OCI-LY3 (cell line): ENCODE measurements around the gene TTLL11.

ENCODE experiments used
- H2AFZ ChIP-seq: fragments of 200-600, 300-600 bp; shearing (Covaris generic); 2 replicates; pipeline ENCODE4 v1.6.0; 2014; ENCODE audit warnings: antibody characterized with exemption, low read depth, low read length
- H3K27ac ChIP-seq: fragments of 200-600, 300-600 bp; sonication (generic); 2 replicates; pipeline ENCODE4 v1.5.1; 2014; ENCODE audit warnings: mild to moderate bottlenecking, low read length, moderate library complexity, mixed read lengths
- H3K27me3 ChIP-seq: fragments of 200-600, 300-600 bp; sonication (generic); 2 replicates; pipeline ENCODE4 v1.6.1; 2014; ENCODE audit warnings: low read depth, low read length, mixed read lengths
- H3K36me3 ChIP-seq: fragments of 200-600, 300-600 bp; sonication (generic); replicated peaks from 2 replicates; pipeline ENCODE3; 2014; ENCODE audit warnings: low read depth, low read length, mixed read lengths
- H3K4me1 ChIP-seq: fragments of 300-600, 200-600 bp; sonication (generic); 2 replicates; pipeline ENCODE4 v1.6.1; 2014; ENCODE audit warnings: low read length, mixed read lengths
- H3K4me2 ChIP-seq: fragments of 200-600, 300-600 bp; sonication (generic); 2 replicates; pipeline ENCODE4 v1.6.1; 2014; ENCODE audit warnings: low read length, mixed read lengths
- H3K4me3 ChIP-seq: fragments of 300-600, 200-600 bp; sonication (generic); 2 replicates; pipeline ENCODE4 v1.5.1; 2014; ENCODE audit warnings: antibody characterized with exemption, mild to moderate bottlenecking, low read length, moderate library complexity
- H3K79me2 ChIP-seq: fragments of 300-600, 200-600 bp; shearing (Covaris generic); 2 replicates; pipeline ENCODE4 v1.6.1; 2014; ENCODE audit warnings: mild to moderate bottlenecking, low read length, mixed read lengths
- H3K9ac ChIP-seq: fragments of 300-600, 200-600 bp; shearing (Covaris generic); 2 replicates; pipeline ENCODE4 v1.6.0; 2014; ENCODE audit warnings: mild to moderate bottlenecking, low read length, moderate library complexity
- H3K9me3 ChIP-seq: fragments of 200-600, 300-600 bp; shearing (Covaris generic); 2 replicates; pipeline ENCODE4 v1.6.1; 2014; ENCODE audit warnings: low read length, mixed read lengths; ENCODE audit not compliant: insufficient read depth
- H4K20me1 ChIP-seq: fragments of 200-600, 300-600 bp; sonication (generic); 2 replicates; pipeline ENCODE4 v1.6.1; 2016; ENCODE audit warnings: low read length, mixed read lengths; ENCODE audit not compliant: insufficient read depth
- CTCF ChIP-seq: fragments of 200-600, 300-600 bp; sonication (generic); IDR thresholded peaks from 2 replicates; pipeline ENCODE4 v1.5.1; 2014; ENCODE audit warnings: antibody characterized with exemption, low read length, low read depth
- EZH2phosphoT487 ChIP-seq: fragments of 200-600 bp; shearing (Covaris generic); IDR thresholded peaks from 2 replicates; pipeline ENCODE4 v1.6.1; 2018; ENCODE audit warnings: antibody characterized with exemption, mixed run types, low read depth

The TTLL11 gene

GRCh38 chr9:121906074-121906870 is 186.8 kb downstream of the TTLL11 start:
- Histone ChIP-seq H3K9me3 (no peaks in the 10 kb centered on the region), H3K27me3 (no peaks in the 10 kb centered on the region), H3K9ac (no peak overlapping the region), H3K4me3 (no peak overlapping the region), H3K4me2 (no peak overlapping the region), H3K36me3 (no peaks in the 10 kb centered on the region), H3K27ac (no peak overlapping the region), H3K79me2 (no peaks in the 10 kb centered on the region), H2AFZ (no peak overlapping the region), H3K4me1 (no peaks in the 10 kb centered on the region), H4K20me1 (no peaks in the 10 kb centered on the region)
- no peak for TF ChIP-seq CTCF
- TF ChIP-seq EZH2phosphoT487 = no peak

GRCh38 chr9:121902461-121903135 is 190.5 kb downstream of the TTLL11 start:
- H3K79me2 ChIP-seq = no peaks in the 10 kb centered on the region
- no peak overlapping the region for H3K4me2 ChIP-seq
- no peak overlapping the region for H3K4me3 ChIP-seq
- TF ChIP-seq EZH2phosphoT487 (no peak), CTCF (no peak)
- H3K27ac ChIP-seq = no peak overlapping the region
- H3K9ac ChIP-seq = no peak overlapping the region
- no peaks in the 10 kb centered on the region for H3K27me3 ChIP-seq
- H3K9me3 ChIP-seq = peaks cover 9% of the 10 kb centered on the region; the same call in 1 of the 2 replicates
- no peaks in the 10 kb centered on the region for H3K4me1 ChIP-seq
- H4K20me1 ChIP-seq = no peaks in the 10 kb centered on the region
- no peak overlapping the region for H2AFZ ChIP-seq
- no peaks in the 10 kb centered on the region for H3K36me3 ChIP-seq

GRCh38 chr9:121901616-121902015 is 191.5 kb downstream of the TTLL11 start:
- no peak overlapping the region for H2AFZ ChIP-seq
- no peaks in the 10 kb centered on the region for H3K27me3 ChIP-seq
- no peaks in the 10 kb centered on the region for H3K4me1 ChIP-seq
- no peaks in the 10 kb centered on the region for H3K79me2 ChIP-seq
- peaks cover 9% of the 10 kb centered on the region; the same call in 1 of the 2 replicates for H3K9me3 ChIP-seq
- no peak overlapping the region for H3K27ac ChIP-seq
- no peaks in the 10 kb centered on the region for H4K20me1 ChIP-seq
- H3K9ac ChIP-seq = no peak overlapping the region
- H3K4me2 ChIP-seq = no peak overlapping the region
- TF ChIP-seq CTCF = no peak
- no peak for TF ChIP-seq EZH2phosphoT487
- H3K4me3 ChIP-seq = no peak overlapping the region
- H3K36me3 ChIP-seq = no peaks in the 10 kb centered on the region

GRCh38 chr9:121900163-121900562 is 192.9 kb downstream of the TTLL11 start:
- Histone ChIP-seq H3K9ac (no peak overlapping the region), H3K79me2 (no peaks in the 10 kb centered on the region), H3K27me3 (no peaks in the 10 kb centered on the region), H3K4me2 (no peak overlapping the region), H4K20me1 (no peaks in the 10 kb centered on the region), H3K9me3 (peaks cover 9% of the 10 kb centered on the region; the same call in 1 of the 2 replicates), H2AFZ (no peak overlapping the region), H3K27ac (no peak overlapping the region), H3K36me3 (no peaks in the 10 kb centered on the region), H3K4me1 (no peaks in the 10 kb centered on the region), H3K4me3 (no peak overlapping the region)
- TF ChIP-seq EZH2phosphoT487 (no peak), CTCF (no peak)
